ENCODE measurements around the gene SLC25A26.

SLC25A26 gene, protein sequence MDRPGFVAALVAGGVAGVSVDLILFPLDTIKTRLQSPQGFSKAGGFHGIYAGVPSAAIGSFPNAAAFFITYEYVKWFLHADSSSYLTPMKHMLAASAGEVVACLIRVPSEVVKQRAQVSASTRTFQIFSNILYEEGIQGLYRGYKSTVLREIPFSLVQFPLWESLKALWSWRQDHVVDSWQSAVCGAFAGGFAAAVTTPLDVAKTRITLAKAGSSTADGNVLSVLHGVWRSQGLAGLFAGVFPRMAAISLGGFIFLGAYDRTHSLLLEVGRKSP

DNA sequence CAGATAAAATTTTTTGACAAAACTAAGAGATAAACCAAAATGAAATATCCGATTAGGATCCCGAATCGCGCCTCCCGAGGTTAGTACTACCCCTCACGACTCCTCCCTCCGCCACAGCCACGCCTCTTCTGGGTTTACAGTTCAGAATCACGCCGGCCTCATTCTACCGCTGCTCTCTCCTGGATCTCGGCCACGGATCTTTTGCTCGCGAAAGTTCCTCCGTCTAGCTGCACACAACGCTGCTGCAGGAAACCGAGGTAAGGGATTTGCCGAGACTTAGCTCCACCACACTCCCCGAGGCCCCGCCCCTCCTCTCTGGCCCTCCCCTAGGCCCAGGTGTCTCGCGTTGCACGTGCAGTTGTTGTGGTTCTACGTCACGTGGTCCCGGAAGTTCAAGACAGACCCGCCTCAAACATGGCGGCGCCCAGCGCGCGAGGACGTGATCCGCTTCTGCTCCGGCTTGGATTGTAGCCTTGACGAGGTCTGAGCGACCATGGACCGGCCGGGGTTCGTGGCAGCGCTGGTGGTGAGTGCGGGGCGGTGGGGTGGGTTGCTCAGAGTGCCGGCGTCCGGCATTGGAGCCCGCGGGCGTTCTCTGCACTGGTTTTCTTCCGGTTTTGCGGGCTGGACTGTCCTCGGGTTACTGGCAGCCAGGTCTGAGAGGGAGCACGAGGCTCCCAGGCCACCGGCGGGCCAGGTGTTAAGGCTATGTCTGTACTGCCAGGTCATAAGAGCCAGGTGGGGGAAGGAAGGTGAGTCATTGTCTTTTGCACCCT lies at the start of gene SLC25A26:
Gene SLC25A26, plus strand, starts transcription at position 400 of the 776 bp plus-strand sequence. Its CDS starts 94 bp downstream, at position 494.
- Histone ChIP-seq H2AFZ (ENCODE audit: low read length, unreplicated experiment) (peak within 1 kb of the TSS; percentile 87), H3K27ac (ENCODE audit: low read depth, low read length) (peak within 1 kb of the TSS; percentile 47), H3K79me2 (ENCODE audit: control insufficient read depth, insufficient read depth, low read length, unreplicated experiment) (peaks cover 5% of the 10 kb centered on the region), H3K4me1 (ENCODE audit: control insufficient read depth, insufficient read depth, low read length, unreplicated experiment) (peaks cover 9% of the 10 kb centered on the region), H3K27me3 (ENCODE audit: insufficient read depth, low read length) (no peaks in the 10 kb centered on the region), H3K36me3 (ENCODE audit: insufficient read depth, low read length) (no peaks in the 10 kb centered on the region), H3K4me3 (ENCODE audit: low read depth, low read length) (peak within 1 kb of the TSS; percentile 91)

DNA sequence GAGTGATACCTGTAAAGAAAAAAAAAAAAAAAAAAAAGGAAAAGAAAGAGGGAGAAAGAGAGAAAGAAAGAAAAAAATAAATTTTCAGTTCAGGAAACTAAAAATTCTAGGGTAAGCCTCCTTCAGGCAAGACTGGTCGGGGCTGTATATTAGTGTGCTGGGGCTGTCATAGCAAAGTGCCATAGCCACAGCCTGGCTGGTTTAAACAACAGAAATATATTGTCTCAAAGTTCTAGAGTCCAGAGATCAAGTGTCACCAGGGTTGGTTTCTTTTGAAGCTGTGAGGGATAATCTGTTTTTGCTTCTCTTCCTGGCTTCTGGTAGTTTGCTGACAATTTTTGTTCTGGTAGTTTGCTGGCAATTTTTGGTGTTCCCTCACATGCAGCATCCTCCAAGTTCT lies 48.4 kb upstream of the SLC25A26 start:
- Histone ChIP-seq H3K79me2 (ENCODE audit: control insufficient read depth, insufficient read depth, low read length, unreplicated experiment) (no peaks in the 10 kb centered on the region), H3K27me3 (ENCODE audit: insufficient read depth, low read length) (peaks cover 41% of the 10 kb centered on the region), H3K36me3 (ENCODE audit: insufficient read depth, low read length) (no peaks in the 10 kb centered on the region), H2AFZ (ENCODE audit: low read length, unreplicated experiment) (no peak overlapping the region), H3K4me3 (ENCODE audit: low read depth, low read length) (no peak overlapping the region), H3K27ac (ENCODE audit: low read depth, low read length) (no peak overlapping the region), H3K4me1 (ENCODE audit: control insufficient read depth, insufficient read depth, low read length, unreplicated experiment) (no peaks in the 10 kb centered on the region)

DNA sequence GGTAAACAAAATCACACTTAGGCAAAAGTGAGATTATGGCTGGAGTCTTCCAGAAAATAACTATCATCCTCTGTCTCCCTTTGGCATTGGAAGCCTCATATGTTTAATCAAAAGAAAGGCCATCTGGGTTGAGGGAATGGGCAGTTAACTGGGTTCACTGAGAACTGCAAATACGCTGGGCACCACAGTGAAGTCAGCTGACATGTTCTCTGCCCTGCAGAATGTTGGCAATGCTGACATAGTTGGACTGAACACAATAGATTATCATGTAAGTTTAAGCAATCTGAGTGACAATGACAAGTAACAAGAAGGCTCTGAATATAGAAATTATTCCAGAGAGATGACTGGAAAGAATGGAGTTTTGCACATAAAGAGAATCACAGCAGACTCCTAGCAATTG lies 43.8 kb upstream of the SLC25A26 start:
- Histone ChIP-seq H3K79me2 (ENCODE audit: control insufficient read depth, insufficient read depth, low read length, unreplicated experiment) (no peaks in the 10 kb centered on the region), H3K27me3 (ENCODE audit: insufficient read depth, low read length) (peaks cover 23% of the 10 kb centered on the region; the same call in 1 of the 2 replicates), H3K4me3 (ENCODE audit: low read depth, low read length) (no peak overlapping the region), H3K27ac (ENCODE audit: low read depth, low read length) (no peak overlapping the region), H3K36me3 (ENCODE audit: insufficient read depth, low read length) (no peaks in the 10 kb centered on the region), H3K4me1 (ENCODE audit: control insufficient read depth, insufficient read depth, low read length, unreplicated experiment) (no peaks in the 10 kb centered on the region), H2AFZ (ENCODE audit: low read length, unreplicated experiment) (no peak overlapping the region)

DNA sequence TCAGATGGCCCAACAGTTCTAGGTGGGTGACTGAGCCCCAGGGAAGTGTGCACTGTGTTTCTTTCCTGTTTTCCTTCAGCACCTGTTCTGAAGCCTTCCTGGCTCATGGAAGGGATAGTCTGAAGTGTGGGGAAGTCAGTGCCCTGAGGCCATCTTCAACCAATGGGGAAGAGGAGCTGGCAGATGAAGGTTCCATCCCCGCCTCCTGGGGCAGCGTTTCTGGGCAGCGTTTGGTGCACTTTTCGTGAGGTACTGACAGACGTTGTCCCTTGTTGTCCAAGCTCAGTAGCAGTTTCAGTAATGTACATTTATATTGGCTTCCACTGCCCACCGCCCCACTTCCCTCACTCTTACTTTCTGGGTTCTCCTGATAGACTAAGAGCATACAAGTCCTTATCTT lies 42.6 kb upstream of the SLC25A26 start:
- peaks cover 15% of the 10 kb centered on the region; the same call in 1 of the 2 replicates for H3K27me3 ChIP-seq (ENCODE audit: insufficient read depth, low read length)
- H3K4me3 ChIP-seq (ENCODE audit: low read depth, low read length), result no peak overlapping the region
- H3K27ac ChIP-seq (ENCODE audit: low read depth, low read length), result no peak overlapping the region
- no peaks in the 10 kb centered on the region for H3K36me3 ChIP-seq (ENCODE audit: insufficient read depth, low read length)
- no peaks in the 10 kb centered on the region for H3K4me1 ChIP-seq (ENCODE audit: control insufficient read depth, insufficient read depth, low read length, unreplicated experiment)
- H3K79me2 ChIP-seq (ENCODE audit: control insufficient read depth, insufficient read depth, low read length, unreplicated experiment), result no peaks in the 10 kb centered on the region
- no peak overlapping the region for H2AFZ ChIP-seq (ENCODE audit: low read length, unreplicated experiment)

DNA sequence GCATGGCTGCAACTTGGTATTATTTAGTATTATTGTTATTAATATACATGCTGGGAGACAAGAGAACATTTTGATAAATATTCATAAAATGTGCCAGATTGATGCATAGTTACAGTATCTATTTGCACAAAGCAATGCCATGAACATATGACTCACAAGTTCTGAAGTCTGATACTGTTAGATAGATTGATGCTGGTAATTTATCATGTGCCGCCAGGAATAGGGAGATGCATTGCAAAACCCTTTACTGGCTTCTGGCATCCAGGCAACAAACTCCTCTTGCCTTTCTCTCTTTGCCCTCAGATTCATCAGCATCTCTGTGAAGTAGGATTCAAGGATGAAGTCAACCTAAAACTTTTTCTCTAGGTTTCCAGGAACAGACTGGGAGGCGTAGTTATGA lies 41.0 kb upstream of the SLC25A26 start:
- Histone ChIP-seq H3K79me2 (ENCODE audit: control insufficient read depth, insufficient read depth, low read length, unreplicated experiment) (no peaks in the 10 kb centered on the region), H3K36me3 (ENCODE audit: insufficient read depth, low read length) (no peaks in the 10 kb centered on the region), H3K4me3 (ENCODE audit: low read depth, low read length) (no peak overlapping the region), H3K27ac (ENCODE audit: low read depth, low read length) (no peak overlapping the region), H3K27me3 (ENCODE audit: insufficient read depth, low read length) (peaks cover 15% of the 10 kb centered on the region; the same call in 1 of the 2 replicates), H3K4me1 (ENCODE audit: control insufficient read depth, insufficient read depth, low read length, unreplicated experiment) (no peaks in the 10 kb centered on the region), H2AFZ (ENCODE audit: low read length, unreplicated experiment) (no peak overlapping the region)

DNA sequence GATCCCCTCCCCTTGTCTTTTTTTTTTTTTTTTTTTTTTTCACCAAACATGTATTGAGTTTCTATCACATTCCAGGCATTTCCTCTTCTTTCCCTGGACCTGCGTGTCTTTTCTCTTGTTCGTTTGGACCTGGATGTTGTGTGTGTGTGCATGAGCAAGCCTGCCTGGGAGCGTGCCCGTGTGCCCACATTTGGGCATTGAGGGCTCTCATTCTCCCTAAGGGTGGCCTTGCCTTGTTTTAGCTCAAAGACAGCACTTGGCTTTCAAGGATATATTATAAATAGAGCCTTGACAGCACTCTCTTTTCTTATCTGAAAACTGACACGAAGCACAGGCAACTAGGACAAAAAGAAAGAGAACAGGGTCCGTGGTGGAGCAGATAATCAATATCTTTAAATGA lies 39.0 kb upstream of the SLC25A26 start:
- Histone ChIP-seq H3K4me1 (ENCODE audit: control insufficient read depth, insufficient read depth, low read length, unreplicated experiment) (no peaks in the 10 kb centered on the region), H3K36me3 (ENCODE audit: insufficient read depth, low read length) (no peaks in the 10 kb centered on the region), H3K27me3 (ENCODE audit: insufficient read depth, low read length) (peaks cover 10% of the 10 kb centered on the region; the same call in 1 of the 2 replicates), H3K79me2 (ENCODE audit: control insufficient read depth, insufficient read depth, low read length, unreplicated experiment) (no peaks in the 10 kb centered on the region), H3K27ac (ENCODE audit: low read depth, low read length) (no peak overlapping the region), H3K4me3 (ENCODE audit: low read depth, low read length) (no peak overlapping the region), H2AFZ (ENCODE audit: low read length, unreplicated experiment) (no peak overlapping the region)

DNA sequence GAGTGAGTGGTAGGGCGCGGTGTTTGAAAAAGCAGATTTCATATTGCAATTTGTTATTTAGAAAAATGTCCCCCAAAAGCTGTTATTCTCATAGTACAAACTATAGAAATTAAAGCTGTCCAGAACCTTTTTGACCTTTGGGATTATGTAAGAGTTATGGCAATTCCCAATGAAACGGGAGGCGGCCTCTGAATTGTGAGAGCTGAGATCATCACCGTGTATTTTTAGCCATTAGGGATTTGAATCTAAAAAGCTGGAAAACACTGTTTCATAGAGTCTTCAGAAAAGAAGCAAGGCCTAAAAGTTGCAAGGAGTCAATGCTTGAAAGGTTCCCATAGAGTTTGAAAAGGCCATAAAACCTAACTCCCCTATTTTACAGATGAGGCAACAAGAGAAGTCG lies 38.6 kb upstream of the SLC25A26 start:
- H2AFZ ChIP-seq (ENCODE audit: low read length, unreplicated experiment), result no peak overlapping the region
- H3K36me3 ChIP-seq (ENCODE audit: insufficient read depth, low read length), result no peaks in the 10 kb centered on the region
- no peaks in the 10 kb centered on the region for H3K4me1 ChIP-seq (ENCODE audit: control insufficient read depth, insufficient read depth, low read length, unreplicated experiment)
- no peak overlapping the region for H3K27ac ChIP-seq (ENCODE audit: low read depth, low read length)
- no peak overlapping the region for H3K4me3 ChIP-seq (ENCODE audit: low read depth, low read length)
- H3K79me2 ChIP-seq (ENCODE audit: control insufficient read depth, insufficient read depth, low read length, unreplicated experiment), result no peaks in the 10 kb centered on the region
- H3K27me3 ChIP-seq (ENCODE audit: insufficient read depth, low read length), result peaks cover 5% of the 10 kb centered on the region; the same call in 1 of the 2 replicates

DNA sequence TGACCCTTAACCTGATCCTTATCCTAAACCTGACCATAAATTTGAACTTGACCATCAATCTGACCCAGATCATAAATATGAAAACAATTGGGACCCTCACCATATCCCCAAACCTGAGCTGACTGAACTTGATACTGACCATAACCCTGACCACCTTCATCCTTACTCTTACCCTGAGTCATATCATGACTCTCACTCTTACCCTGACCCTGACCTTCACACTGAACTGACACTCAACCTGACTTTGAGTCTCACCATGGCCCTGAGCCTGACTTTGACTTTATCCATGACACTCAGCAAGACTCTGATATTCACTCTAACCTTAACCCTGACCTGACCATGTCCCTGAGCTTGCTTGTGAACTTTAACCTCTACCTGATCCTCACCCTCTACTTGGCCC lies 34.3 kb upstream of the SLC25A26 start:
- H3K36me3 ChIP-seq (ENCODE audit: insufficient read depth, low read length), result no peaks in the 10 kb centered on the region
- no peaks in the 10 kb centered on the region for H3K27me3 ChIP-seq (ENCODE audit: insufficient read depth, low read length)
- no peaks in the 10 kb centered on the region for H3K79me2 ChIP-seq (ENCODE audit: control insufficient read depth, insufficient read depth, low read length, unreplicated experiment)

DNA sequence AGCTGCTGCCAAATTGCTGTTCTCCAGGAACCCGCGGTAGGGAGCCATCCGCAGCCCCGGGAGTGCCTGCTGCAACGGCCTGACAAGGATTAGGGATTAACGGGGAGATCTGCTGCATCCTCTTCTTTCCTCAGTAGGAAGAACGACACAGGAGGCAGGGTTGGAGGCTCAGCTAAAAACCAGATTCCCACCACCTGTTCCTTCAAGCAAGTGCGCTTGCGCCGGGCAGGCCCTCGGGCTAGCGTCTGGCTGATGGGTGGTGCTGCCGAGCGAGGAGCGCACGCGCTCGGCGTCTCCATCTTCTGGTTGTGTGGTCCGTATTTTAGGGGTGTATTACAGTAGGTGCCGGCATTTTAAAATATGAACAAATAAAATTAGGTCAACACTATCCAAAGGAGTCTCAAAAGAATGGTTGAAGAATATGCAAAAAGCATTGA lies 25.4 kb upstream of the SLC25A26 start:
- H3K79me2 ChIP-seq (ENCODE audit: control insufficient read depth, insufficient read depth, low read length, unreplicated experiment), result no peaks in the 10 kb centered on the region
- no peak overlapping the region for H2AFZ ChIP-seq (ENCODE audit: low read length, unreplicated experiment)
- H3K4me3 ChIP-seq (ENCODE audit: low read depth, low read length), result peak overlapping the region; percentile 35
- H3K36me3 ChIP-seq (ENCODE audit: insufficient read depth, low read length), result no peaks in the 10 kb centered on the region
- H3K27me3 ChIP-seq (ENCODE audit: insufficient read depth, low read length), result peaks cover 5% of the 10 kb centered on the region; the same call in 1 of the 2 replicates
- no peaks in the 10 kb centered on the region for H3K4me1 ChIP-seq (ENCODE audit: control insufficient read depth, insufficient read depth, low read length, unreplicated experiment)
- H3K27ac ChIP-seq (ENCODE audit: low read depth, low read length), result no peak overlapping the region

More for the DNA sequence above, 34.3 kb upstream of the SLC25A26 start:
- Histone ChIP-seq H2AFZ (ENCODE audit: low read length, unreplicated experiment) (no peak overlapping the region), H3K4me1 (ENCODE audit: control insufficient read depth, insufficient read depth, low read length, unreplicated experiment) (no peaks in the 10 kb centered on the region), H3K27ac (ENCODE audit: low read depth, low read length) (no peak overlapping the region), H3K4me3 (ENCODE audit: low read depth, low read length) (no peak overlapping the region)

DNA sequence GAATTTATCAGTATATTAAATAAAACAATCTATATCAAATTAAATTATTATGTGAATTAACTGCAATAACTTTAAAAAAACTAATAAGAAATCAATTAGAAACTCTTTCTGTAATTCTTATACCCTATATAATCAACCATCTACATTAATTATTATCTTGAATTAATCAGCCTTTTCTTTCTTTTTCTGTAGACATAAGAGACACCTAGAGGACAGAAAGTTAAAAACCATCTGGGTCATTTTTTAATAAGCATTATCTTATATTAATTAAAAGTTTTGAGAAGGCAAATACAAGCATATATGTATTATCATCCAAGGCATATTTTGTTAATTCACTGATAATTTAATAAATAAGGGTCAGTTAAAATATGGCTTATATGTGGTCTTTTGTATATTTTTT lies 24.2 kb upstream of the SLC25A26 start:
- H3K27ac ChIP-seq (ENCODE audit: low read depth, low read length), result no peak overlapping the region
- H2AFZ ChIP-seq (ENCODE audit: low read length, unreplicated experiment), result no peak overlapping the region
- no peak overlapping the region for H3K4me3 ChIP-seq (ENCODE audit: low read depth, low read length)
- peaks cover 5% of the 10 kb centered on the region; the same call in 1 of the 2 replicates for H3K27me3 ChIP-seq (ENCODE audit: insufficient read depth, low read length)
- H3K79me2 ChIP-seq (ENCODE audit: control insufficient read depth, insufficient read depth, low read length, unreplicated experiment), result no peaks in the 10 kb centered on the region
- no peaks in the 10 kb centered on the region for H3K36me3 ChIP-seq (ENCODE audit: insufficient read depth, low read length)
- no peaks in the 10 kb centered on the region for H3K4me1 ChIP-seq (ENCODE audit: control insufficient read depth, insufficient read depth, low read length, unreplicated experiment)
